ENCODE measurements around the gene TSC2.
"Not testable (repeated sequence)": the region's sequence is repeated elsewhere in the genome, so short reads cannot be mapped to it uniquely, and the experiment has no call there.

TSC2 gene

GRCh38 chr16:2107791-2108125 is 60.0 kb downstream of the TSC2 start:
- DNase-seq: not testable (repeated sequence)

- DNase-seq: not testable (repeated sequence)
Observed at GRCh38 chr16:2108446-2109270, 60.9 kb downstream of the TSC2 start.

GRCh38 chr16:2109271-2109580 is 61.4 kb downstream of the TSC2 start:
- not testable (repeated sequence) for DNase-seq

GRCh38 chr16:2109872-2110271 is 62.1 kb downstream of the TSC2 start:
- DNase-seq: not testable (repeated sequence)

GRCh38 chr16:2110332-2111008 is 62.7 kb downstream of the TSC2 start:
- not testable (repeated sequence) for DNase-seq

GRCh38 chr16:2111009-2111353 is 63.2 kb downstream of the TSC2 start:
- DNase-seq: not testable (repeated sequence)

GRCh38 chr16:2111412-2112335 is 63.9 kb downstream of the TSC2 start:
- not testable (repeated sequence) for DNase-seq

GRCh38 chr16:2112539-2113106 is 64.8 kb downstream of the TSC2 start:
- DNase-seq: not testable (repeated sequence)

GRCh38 chr16:2114225-2114624 is 66.4 kb downstream of the TSC2 start:
- not testable (repeated sequence) for DNase-seq

GRCh38 chr16:2114885-2115590 is 67.3 kb downstream of the TSC2 start:
- not testable (repeated sequence) for DNase-seq

- no peak for DNase-seq
Observed at GRCh38 chr16:2115591-2115973, 67.8 kb downstream of the TSC2 start.

- not testable (repeated sequence) for DNase-seq
Observed at GRCh38 chr16:2116428-2116827, 68.6 kb downstream of the TSC2 start.

- DNase-seq: not testable (repeated sequence)
Observed at GRCh38 chr16:2117341-2117740, 69.6 kb downstream of the TSC2 start.

GRCh38 chr16:2117960-2118722 is 70.4 kb downstream of the TSC2 start:
- DNase-seq: not testable (repeated sequence)

GRCh38 chr16:2121325-2121724 is 73.5 kb downstream of the TSC2 start:
- peak; percentile 27 for DNase-seq

GRCh38 chr16:2121853-2122252 is 74.1 kb downstream of the TSC2 start:
- no peak for DNase-seq

GRCh38 chr16:2122429-2122828 is 74.6 kb downstream of the TSC2 start:
- no peak for DNase-seq

- DNase-seq: not testable (repeated sequence)
Observed at GRCh38 chr16:2122934-2123683, 75.3 kb downstream of the TSC2 start.

- DNase-seq: not testable (repeated sequence)
Observed at GRCh38 chr16:2123706-2124376, 76.1 kb downstream of the TSC2 start.

- not testable (repeated sequence) for DNase-seq
Observed at GRCh38 chr16:2124377-2124693, 76.5 kb downstream of the TSC2 start.

Data from amniotic stem cell (primary cell).